NCI-H2171 treated with DMSO at 0.1 percent for 48 hours (cell line): ENCODE data around the gene RNF38.

ENCODE experiments used
- DNase-seq: peaks from one replicate; lab custom pipeline; 2025; lab: John Stamatoyannopoulos, UW

RNF38 gene

DNA sequence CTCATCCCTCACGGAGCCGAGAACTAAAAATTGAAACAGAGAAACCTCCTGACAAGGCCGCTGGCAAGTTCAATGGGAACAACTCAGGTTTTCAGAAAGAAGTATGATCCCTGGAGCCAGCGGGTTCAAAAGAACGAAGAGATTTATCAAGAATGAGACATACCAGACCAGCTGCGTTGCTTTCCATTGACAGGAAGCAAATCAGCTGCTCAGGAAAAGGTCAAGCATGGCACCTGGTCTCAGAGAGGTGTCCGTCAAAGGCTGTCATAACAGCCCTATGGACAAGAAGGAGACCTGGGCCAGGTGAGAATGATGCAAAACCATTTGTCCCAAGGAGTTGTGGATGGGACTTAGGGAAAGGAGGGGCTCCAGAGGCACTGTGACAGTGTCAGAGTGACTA, 106.9 kb downstream of the RNF38 start:
- no peak for DNase-seq

DNA sequence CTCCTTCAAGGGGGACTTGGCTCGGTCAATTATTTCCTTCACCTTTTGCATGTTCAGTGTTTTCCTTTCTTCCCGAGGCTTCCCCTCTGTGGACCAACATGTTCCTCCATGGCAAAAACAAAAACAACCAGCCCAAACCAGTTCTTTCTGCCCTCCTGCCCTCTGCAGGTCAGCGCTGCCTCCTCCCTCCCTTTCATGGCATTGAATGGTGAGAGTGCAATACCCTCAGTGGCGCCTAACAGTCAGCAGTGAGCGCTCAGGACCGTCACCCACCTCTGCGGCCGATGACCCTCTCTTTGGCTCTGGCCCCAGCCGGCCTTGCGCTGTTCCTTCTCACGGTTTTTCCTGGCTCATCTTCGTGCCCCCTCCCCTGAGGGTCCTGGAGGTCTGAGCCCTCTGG, 107.4 kb downstream of the RNF38 start:
- no peak for DNase-seq

DNA sequence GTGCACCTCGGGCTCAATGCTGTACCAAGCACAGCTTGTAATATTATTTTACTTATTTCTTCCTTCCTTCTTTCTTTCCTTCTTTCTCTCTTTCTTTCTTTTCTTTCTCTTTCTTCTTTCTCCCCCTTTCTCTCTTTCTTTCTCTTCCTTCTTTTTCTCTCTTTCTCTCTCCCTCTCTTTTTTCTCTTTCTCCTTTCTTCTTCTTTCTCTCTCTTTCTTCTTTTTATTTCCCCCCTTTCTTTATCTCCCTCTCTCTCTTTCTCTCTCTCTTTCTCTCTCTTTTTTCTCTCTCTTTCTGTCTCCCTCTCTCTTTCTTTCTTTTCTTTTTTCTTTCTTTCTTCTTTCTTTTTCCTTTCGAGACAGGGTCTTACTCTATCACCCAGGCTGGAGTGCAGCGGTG, 109.1 kb downstream of the RNF38 start:
- DNase-seq: no peak

DNA sequence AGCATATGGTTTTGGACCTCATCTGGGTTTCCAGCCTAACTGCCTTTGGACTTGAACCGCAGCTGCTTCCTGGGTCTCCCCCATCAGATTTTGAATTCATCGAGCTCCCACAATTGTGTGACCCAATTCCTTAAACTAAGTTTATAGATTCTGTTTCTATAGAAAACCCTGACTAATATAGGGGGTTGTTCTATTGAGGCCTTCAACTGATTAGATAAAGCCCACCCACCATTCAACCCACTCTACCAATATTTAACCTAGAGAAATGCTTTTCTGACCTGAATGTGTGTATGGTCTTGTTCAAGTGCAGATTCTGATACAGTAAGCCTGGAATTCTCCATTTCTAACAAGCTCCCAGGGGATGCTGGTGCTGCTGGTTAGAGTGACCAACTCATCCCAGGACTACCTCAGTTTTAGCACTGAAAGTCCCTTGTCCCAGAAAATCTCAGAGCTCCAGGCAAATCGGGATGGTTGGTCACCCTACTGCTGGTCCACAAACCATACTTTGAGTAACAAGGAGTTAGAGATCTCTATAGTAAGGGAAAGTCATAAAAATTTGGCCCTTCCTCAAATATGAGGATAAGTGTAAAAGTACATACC, 110.1 kb downstream of the RNF38 start:
- no peak for DNase-seq

DNA sequence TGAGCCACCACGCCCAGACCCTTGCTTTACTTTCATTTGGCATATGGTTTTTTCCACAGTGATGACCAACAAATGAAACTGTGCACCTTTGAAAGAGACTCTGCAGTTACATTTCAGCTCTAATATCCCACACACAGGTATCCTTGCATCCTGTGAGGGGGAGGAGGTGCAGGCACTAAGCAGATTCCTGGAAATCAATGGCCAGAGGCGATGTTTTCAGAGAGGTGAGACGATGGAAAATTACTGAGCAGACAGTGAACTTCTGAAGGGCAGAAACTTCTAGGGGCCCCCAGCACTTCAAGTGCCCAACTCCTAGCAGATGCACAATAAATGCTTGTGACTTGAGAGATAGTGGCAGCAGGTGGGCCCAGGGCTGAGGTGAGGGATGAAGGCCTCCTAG, 112.0 kb downstream of the RNF38 start:
- no peak for DNase-seq
